Muscle layer of duodenum (tissue), 2 donors: Measurements from ENCODE around the gene CHRND.

ENCODE experiments used
- H3K27ac ChIP-seq: one replicate; pipeline ENCODE4 v1.7.0; 2013; ENCODE audit warnings: mild to moderate bottlenecking, low read length
- H3K27me3 ChIP-seq: one replicate; pipeline ENCODE4 v1.7.0; 2013; ENCODE audit warnings: low read depth, mild to moderate bottlenecking, control low read depth, low read length
- H3K36me3 ChIP-seq, 2 donors: one replicate each; pipeline ENCODE4 v1.7.0; 2013; ENCODE audit warnings: low read length in 2 of 2, control low read depth in 1 of 2, mild to moderate bottlenecking in 1 of 2; ENCODE audit not compliant: insufficient read depth in 2 of 2, control insufficient read depth in 1 of 2
- H3K4me1 ChIP-seq, 2 donors: one replicate each; pipeline ENCODE4 v1.7.0; 2013; ENCODE audit warnings: low read length in 2 of 2, mild to moderate bottlenecking in 2 of 2, control low read depth in 1 of 2, moderate library complexity in 1 of 2; ENCODE audit not compliant: insufficient read depth in 2 of 2, control insufficient read depth in 1 of 2
- H3K4me3 ChIP-seq, 2 donors: one replicate each; pipeline ENCODE4 v1.7.0; 2013; ENCODE audit warnings: low read length in 2 of 2, low read depth in 1 of 2, mild to moderate bottlenecking in 1 of 2
- H3K9me3 ChIP-seq, 2 donors: one replicate each; pipeline ENCODE4 v1.7.0; 2013; ENCODE audit warnings: low read length in 2 of 2, control low read depth in 1 of 2, mild to moderate bottlenecking in 1 of 2; ENCODE audit not compliant: control insufficient read depth in 1 of 2
- donor health status: healthy.

CHRND gene

DNA sequence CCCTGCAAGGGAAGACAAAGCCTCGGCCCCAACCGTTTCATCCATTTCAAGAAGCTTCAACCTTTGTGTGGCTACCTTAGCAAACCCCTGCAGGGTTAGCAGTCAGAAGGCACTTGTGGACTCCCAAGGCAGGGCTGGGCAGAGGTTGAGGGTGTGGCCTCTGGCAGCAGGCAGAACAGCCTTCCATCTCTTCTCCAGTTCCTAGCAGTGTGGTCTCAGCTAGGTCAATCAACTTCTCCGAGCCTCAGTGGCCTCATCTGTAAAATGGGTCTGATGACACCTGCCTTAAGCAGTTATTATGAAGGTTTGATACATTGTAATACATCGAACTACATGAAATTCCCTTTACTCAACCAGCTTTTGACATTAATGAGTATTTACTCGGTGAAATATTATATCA is 12.6 kb upstream of the CHRND start:
- no peak overlapping the region for H3K27ac ChIP-seq
- no peaks in the 10 kb centered on the region for H3K27me3 ChIP-seq
- no peak overlapping the region for H3K4me3 ChIP-seq
- H3K9me3 ChIP-seq = no peaks in the 10 kb centered on the region
- H3K4me1 ChIP-seq = no peaks in the 10 kb centered on the region
- H3K36me3 ChIP-seq = no peaks in the 10 kb centered on the region

GRCh38 chr2:232515639-232516038 is 10.3 kb upstream of the CHRND start:
- Histone ChIP-seq H3K27me3 (no peaks in the 10 kb centered on the region), H3K27ac (no peak overlapping the region), H3K9me3 (no peaks in the 10 kb centered on the region), H3K4me3 (no peak overlapping the region), H3K4me1 (no peaks in the 10 kb centered on the region), H3K36me3 (no peaks in the 10 kb centered on the region)

DNA sequence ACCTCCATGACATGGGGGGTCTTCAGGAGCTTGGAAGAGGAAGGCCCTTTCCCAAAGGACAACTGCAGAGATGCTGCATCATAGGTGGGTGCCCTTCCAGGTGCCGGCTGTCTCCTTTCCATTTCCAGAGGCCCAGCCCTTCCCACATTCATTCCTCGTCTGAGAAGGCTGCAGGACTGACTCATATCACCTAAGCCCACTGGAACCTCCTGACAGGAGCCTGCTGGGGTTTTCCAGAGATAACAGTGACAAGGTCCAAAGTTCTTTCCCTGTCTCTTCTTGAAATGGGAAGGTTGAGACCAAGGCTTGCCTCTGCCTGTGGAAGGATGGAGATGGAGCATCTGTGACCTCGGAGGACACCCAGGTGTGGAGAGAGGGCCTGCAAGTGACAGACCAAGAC is 9.4 kb upstream of the CHRND start:
- no peaks in the 10 kb centered on the region for H3K27me3 ChIP-seq
- H3K36me3 ChIP-seq = no peaks in the 10 kb centered on the region
- no peaks in the 10 kb centered on the region for H3K4me1 ChIP-seq
- no peak overlapping the region for H3K27ac ChIP-seq
- H3K4me3 ChIP-seq = no peak overlapping the region
- no peaks in the 10 kb centered on the region for H3K9me3 ChIP-seq

GRCh38 chr2:232518844-232519243 is 7.1 kb upstream of the CHRND start:
- H3K4me3 ChIP-seq = no peak overlapping the region
- H3K36me3 ChIP-seq = no peaks in the 10 kb centered on the region
- H3K4me1 ChIP-seq = peaks cover 0 to 18% of the 10 kb centered on the region in 2 donors
- no peaks in the 10 kb centered on the region for H3K9me3 ChIP-seq
- no peak overlapping the region for H3K27ac ChIP-seq
- H3K27me3 ChIP-seq = peaks cover 8% of the 10 kb centered on the region

DNA sequence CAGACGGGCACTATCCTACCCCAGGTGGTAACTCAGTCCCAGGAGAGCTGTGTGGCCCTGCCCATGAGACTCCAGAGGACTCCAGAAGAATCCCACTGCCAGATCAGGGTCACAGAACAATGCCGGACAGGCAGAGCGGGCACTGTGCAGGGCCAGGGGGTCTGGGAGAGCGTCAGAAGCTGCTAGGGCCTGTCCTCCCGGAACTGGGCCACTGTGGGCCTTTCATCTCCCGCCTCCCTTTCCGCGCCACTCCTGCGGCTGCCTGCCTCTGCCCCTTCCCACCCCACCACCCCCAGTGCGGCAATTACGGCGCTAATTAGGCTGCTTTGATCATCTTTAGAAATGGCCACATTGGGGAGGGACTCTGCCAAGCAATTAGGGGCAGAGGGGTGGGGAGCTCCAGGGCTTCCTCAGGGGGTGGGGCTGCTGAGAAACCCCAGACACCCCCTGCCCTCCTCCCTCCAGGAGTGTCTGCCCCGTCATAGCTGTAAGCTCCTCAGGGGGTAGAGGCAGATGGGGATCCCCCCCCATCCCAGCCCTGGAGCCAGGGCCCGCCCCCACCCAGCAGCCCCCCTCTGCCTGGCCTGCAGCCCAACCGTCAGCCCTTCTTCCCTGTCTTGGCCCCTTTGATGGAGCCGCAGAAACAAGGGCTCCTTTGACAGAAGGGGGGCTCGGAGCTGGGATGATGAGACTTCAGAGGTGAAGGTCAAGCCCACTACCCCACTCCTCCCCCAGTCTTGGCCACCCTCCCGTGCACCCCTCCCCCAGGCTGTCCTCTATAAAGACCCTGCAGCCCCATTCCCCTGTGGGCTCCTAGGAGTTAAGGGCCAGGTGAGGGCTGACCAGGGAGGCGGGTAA is 6.2 kb upstream of the CHRND start, which contains the start of gene PRSS56:
Gene PRSS56 (plus strand): TSS at position 808 of the 858 bp plus-strand sequence. CDS start 211 bp downstream, outside the sequence.
- Histone ChIP-seq H3K36me3 (no peaks in the 10 kb centered on the region), H3K4me1 (peaks cover 0 to 22% of the 10 kb centered on the region in 2 donors), H3K4me3 (no peak within 1 kb of the TSS), H3K27me3 (peaks cover 14% of the 10 kb centered on the region), H3K9me3 (no peaks in the 10 kb centered on the region), H3K27ac (no peak within 1 kb of the TSS)

DNA sequence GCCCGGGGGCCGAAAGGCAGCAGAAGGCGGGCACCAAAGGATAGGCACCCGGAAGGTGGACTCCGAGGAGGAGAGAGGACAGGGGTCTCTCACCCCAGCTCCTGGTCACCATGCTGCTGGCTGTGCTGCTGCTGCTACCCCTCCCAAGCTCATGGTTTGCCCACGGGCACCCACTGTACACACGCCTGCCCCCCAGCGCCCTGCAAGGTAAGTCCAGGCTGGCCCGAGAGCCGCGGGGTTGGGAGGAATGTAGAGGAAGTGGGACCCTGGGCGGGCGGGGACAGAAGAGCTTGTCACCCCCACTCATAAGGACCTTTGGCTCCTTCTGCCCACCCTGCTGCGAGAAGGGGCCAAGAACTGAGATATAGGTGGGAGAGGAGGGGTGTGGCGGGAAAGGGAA is 5.5 kb upstream of the CHRND start:
- Histone ChIP-seq H3K4me1 (peaks cover 0 to 25% of the 10 kb centered on the region in 2 donors), H3K36me3 (no peaks in the 10 kb centered on the region), H3K27me3 (peaks cover 14% of the 10 kb centered on the region), H3K9me3 (no peaks in the 10 kb centered on the region), H3K27ac (no peak overlapping the region), H3K4me3 (no peak overlapping the region)

GRCh38 chr2:232521098-232521497 is 4.9 kb upstream of the CHRND start:
- Histone ChIP-seq H3K9me3 (no peaks in the 10 kb centered on the region), H3K27ac (no peak overlapping the region), H3K36me3 (no peaks in the 10 kb centered on the region), H3K4me1 (peaks cover 0 to 28% of the 10 kb centered on the region in 2 donors), H3K27me3 (peaks cover 14% of the 10 kb centered on the region), H3K4me3 (no peak overlapping the region)

DNA sequence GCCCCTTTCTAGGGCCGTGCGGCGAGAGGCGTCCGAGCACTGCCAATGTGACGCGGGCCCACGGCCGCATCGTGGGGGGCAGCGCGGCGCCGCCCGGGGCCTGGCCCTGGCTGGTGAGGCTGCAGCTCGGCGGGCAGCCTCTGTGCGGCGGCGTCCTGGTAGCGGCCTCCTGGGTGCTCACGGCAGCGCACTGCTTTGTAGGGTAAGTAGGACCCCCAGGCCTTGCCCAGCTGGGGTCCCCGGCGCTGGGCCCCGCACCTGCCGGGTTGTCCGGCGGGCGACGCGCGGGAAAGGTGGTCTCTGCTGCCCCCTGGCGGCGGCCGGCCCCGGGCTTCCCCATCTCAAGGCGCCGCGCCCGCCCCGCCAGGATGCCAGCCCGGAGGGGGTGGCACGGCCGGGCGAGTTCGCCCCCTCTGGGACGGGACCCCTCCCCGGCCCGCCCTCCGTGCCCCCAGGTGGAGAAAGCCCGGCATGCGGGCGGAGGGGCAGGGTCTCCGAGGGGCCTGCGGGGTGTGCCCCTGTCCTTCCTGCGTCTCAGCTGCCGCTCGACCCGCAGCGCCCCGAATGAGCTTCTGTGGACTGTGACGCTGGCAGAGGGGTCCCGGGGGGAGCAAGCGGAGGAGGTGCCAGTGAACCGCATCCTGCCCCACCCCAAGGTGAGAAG is 3.9 kb upstream of the CHRND start:
- H3K27ac ChIP-seq = no peak overlapping the region
- H3K9me3 ChIP-seq = no peaks in the 10 kb centered on the region
- H3K4me1 ChIP-seq = peaks cover 0 to 28% of the 10 kb centered on the region in 2 donors
- H3K27me3 ChIP-seq = peaks cover 14% of the 10 kb centered on the region
- H3K4me3 ChIP-seq = peak overlapping the region in 1 of 2 donors; percentile 56
- H3K36me3 ChIP-seq = no peaks in the 10 kb centered on the region

DNA sequence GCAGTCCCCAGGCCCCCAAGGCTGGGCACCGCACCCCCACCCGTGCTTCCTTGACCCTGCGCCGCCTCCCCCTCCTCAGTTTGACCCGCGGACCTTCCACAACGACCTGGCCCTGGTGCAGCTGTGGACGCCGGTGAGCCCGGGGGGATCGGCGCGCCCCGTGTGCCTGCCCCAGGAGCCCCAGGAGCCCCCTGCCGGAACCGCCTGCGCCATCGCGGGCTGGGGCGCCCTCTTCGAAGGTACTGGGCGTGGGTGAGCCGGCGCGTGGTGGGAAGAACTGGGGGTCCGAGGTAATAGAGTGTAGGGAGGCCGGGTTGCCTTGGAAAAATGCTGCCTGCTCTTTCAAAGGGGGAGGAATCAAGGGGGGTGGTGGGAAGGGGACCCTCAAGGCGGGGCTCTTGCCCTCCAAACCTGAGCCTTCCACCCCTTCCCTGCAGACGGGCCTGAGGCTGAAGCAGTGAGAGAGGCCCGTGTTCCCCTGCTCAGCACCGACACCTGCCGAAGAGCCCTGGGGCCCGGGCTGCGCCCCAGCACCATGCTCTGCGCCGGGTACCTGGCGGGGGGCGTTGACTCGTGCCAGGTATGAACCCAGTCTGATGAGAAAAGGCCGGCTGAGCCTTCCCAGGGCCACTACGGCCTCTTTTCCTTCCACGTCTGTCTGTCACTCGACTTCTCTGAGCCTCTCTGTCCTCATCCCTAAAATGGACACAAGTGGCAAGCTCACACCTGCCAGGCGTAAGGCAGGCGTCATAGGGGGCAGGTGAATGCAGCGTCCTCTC is 3.1 kb upstream of the CHRND start:
- no peaks in the 10 kb centered on the region for H3K36me3 ChIP-seq
- peak overlapping the region in 1 of 2 donors; percentile 56 for H3K4me3 ChIP-seq
- H3K9me3 ChIP-seq = no peaks in the 10 kb centered on the region
- H3K27me3 ChIP-seq = peaks cover 14% of the 10 kb centered on the region
- no peak overlapping the region for H3K27ac ChIP-seq
- peaks cover 0 to 28% of the 10 kb centered on the region in 2 donors for H3K4me1 ChIP-seq

- Histone ChIP-seq H3K4me1 (peaks cover 0 to 28% of the 10 kb centered on the region in 2 donors), H3K9me3 (no peaks in the 10 kb centered on the region), H3K4me3 (peak overlapping the region in 1 of 2 donors; percentile 44), H3K36me3 (no peaks in the 10 kb centered on the region), H3K27me3 (peaks cover 14% of the 10 kb centered on the region), H3K27ac (no peak overlapping the region)
Measured at GRCh38 chr2:232523402-232523681, 2.6 kb upstream of the CHRND start.
